GM21576 (cell line): ENCODE measurements around the gene NUDT1.

Experiments used
- ATAC-seq: cut with Tn5 transposase; IDR thresholded peaks from one replicate; pipeline ENCODE4 v1.9.1; 2021; ENCODE audit warnings: mild to moderate bottlenecking, moderate library complexity; ENCODE audit not compliant: unreplicated experiment

The NUDT1 gene

GRCh38 chr7:2222516-2222915 lies 19.5 kb upstream of the NUDT1 start:
- ATAC-seq = no peak

- ATAC-seq = no peak
Observed at GRCh38 chr7:2223321-2223720, 18.7 kb upstream of the NUDT1 start.

- ATAC-seq = no peak
Observed at GRCh38 chr7:2224491-2224928, 17.5 kb upstream of the NUDT1 start.

GRCh38 chr7:2224934-2225333 lies 17.1 kb upstream of the NUDT1 start:
- ATAC-seq = no peak

GRCh38 chr7:2225336-2225735 lies 16.7 kb upstream of the NUDT1 start:
- no peak for ATAC-seq

GRCh38 chr7:2225830-2226229 lies 16.2 kb upstream of the NUDT1 start:
- ATAC-seq = no peak

GRCh38 chr7:2227699-2228098 lies 14.3 kb upstream of the NUDT1 start:
- ATAC-seq = no peak

GRCh38 chr7:2228921-2229320 lies 13.1 kb upstream of the NUDT1 start:
- no peak for ATAC-seq

GRCh38 chr7:2229467-2229866 lies 12.6 kb upstream of the NUDT1 start:
- no peak for ATAC-seq

GRCh38 chr7:2230226-2230625 lies 11.8 kb upstream of the NUDT1 start:
- ATAC-seq = no peak

GRCh38 chr7:2230882-2231281 lies 11.1 kb upstream of the NUDT1 start:
- no peak for ATAC-seq

GRCh38 chr7:2231992-2232765 lies 9.8 kb upstream of the NUDT1 start:
- peak; percentile 25 for ATAC-seq

- ATAC-seq = peak; percentile 63
Observed at GRCh38 chr7:2232766-2233520, 9.1 kb upstream of the NUDT1 start, which contains the start of gene MAD1L1. Gene MAD1L1 (minus strand): TSS chr7:2232945. CDS start chr7:2230133, 2,812 bp downstream.

GRCh38 chr7:2233926-2234325 lies 8.1 kb upstream of the NUDT1 start:
- ATAC-seq = no peak

- peak; percentile 70 for ATAC-seq
Observed at GRCh38 chr7:2237109-2237602, 4.9 kb upstream of the NUDT1 start.

- no peak for ATAC-seq
Observed at GRCh38 chr7:2239242-2239641, 2.8 kb upstream of the NUDT1 start.

- no peak for ATAC-seq
Observed at GRCh38 chr7:2242541-2243429, 759 bp downstream of the NUDT1 start.

GRCh38 chr7:2243458-2243857 lies 1.4 kb downstream of the NUDT1 start:
- no peak for ATAC-seq

- ATAC-seq = no peak
Observed at GRCh38 chr7:2244404-2244995, 2.5 kb downstream of the NUDT1 start.

- no peak for ATAC-seq
Observed at GRCh38 chr7:2245883-2246675, 4.1 kb downstream of the NUDT1 start.
